MM.1S (cell line): ENCODE measurements around the gene SUSD1.

ENCODE experiments used
- DNase-seq: peaks from one replicate; pipeline ENCODE4 v3.0.0-alpha.2; 2015
- H2AFZ ChIP-seq: fragments of 300-600 bp; sonication (generic); 2 replicates; pipeline ENCODE4 v1.6.0; 2016; ENCODE audit warnings: antibody characterized with exemption, low read length
- H3F3A ChIP-seq: fragments of 300-600 bp; sonication (generic); 2 replicates; pipeline ENCODE4 v1.6.1; 2016; ENCODE audit warnings: mild to moderate bottlenecking, antibody characterized with exemption, low read length, moderate library complexity, mixed read lengths; ENCODE audit not compliant: insufficient read depth
- H3K27ac ChIP-seq: fragments of 300-600 bp; sonication (generic); 2 replicates; pipeline ENCODE4 v1.5.1; 2016; ENCODE audit warnings: mild to moderate bottlenecking, low read length
- H3K27me3 ChIP-seq: fragments of 300-600 bp; sonication (generic); replicated peaks from 2 replicates; pipeline ENCODE4 v1.6.0; 2016; ENCODE audit warnings: low read length; ENCODE audit not compliant: insufficient read depth
- H3K36me3 ChIP-seq: fragments of 300-600 bp; sonication (generic); replicated peaks from 2 replicates; pipeline ENCODE4 v1.6.1; 2016; ENCODE audit warnings: mild to moderate bottlenecking, low read length, mixed read lengths; ENCODE audit not compliant: insufficient read depth
- H3K4me1 ChIP-seq: fragments of 300-600 bp; sonication (generic); 2 replicates; pipeline ENCODE4 v1.6.1; 2016; ENCODE audit warnings: low read length, mixed read lengths
- H3K4me2 ChIP-seq: fragments of 300-600 bp; sonication (generic); 2 replicates; pipeline ENCODE4 v1.6.0; 2016; ENCODE audit warnings: low read depth, low read length
- H3K4me3 ChIP-seq: fragments of 300-600 bp; sonication (generic); 2 replicates; pipeline ENCODE4 v1.5.1; 2016; ENCODE audit warnings: low read length, mixed read lengths
- H3K79me2 ChIP-seq: fragments of 300-600 bp; sonication (generic); 2 replicates; pipeline ENCODE4 v1.6.1; 2016; ENCODE audit warnings: mixed run types, low read length, mixed read lengths
- H3K9ac ChIP-seq: fragments of 300-600 bp; sonication (generic); 2 replicates; pipeline ENCODE4 v1.6.1; 2016; ENCODE audit warnings: low read length, mixed read lengths
- H3K9me2 ChIP-seq: fragments of 300-600 bp; sonication (generic); replicated peaks from 2 replicates; pipeline ENCODE4 v1.6.1; 2016; ENCODE audit warnings: mild to moderate bottlenecking, low read length, mixed read lengths; ENCODE audit not compliant: insufficient read depth
- H3K9me3 ChIP-seq: fragments of 300-600 bp; sonication (generic); replicated peaks from 2 replicates; pipeline ENCODE4 v1.6.1; 2016; ENCODE audit warnings: mild to moderate bottlenecking, low read length, mixed read lengths; ENCODE audit not compliant: insufficient read depth
- H4K20me1 ChIP-seq: fragments of 300-600 bp; sonication (generic); 2 replicates; pipeline ENCODE4 v1.6.1; 2016; ENCODE audit warnings: mild to moderate bottlenecking, low read length, moderate library complexity, mixed read lengths; ENCODE audit not compliant: insufficient read depth
- EZH2 ChIP-seq: fragments of 300-600 bp; sonication (generic); optimal IDR thresholded peaks from 2 replicates; pipeline ENCODE3; 2017; ENCODE audit warnings: low read depth, mild to moderate bottlenecking, antibody characterized with exemption, low read length, mixed read lengths
- EZH2phosphoT487 ChIP-seq: fragments of 300-600 bp; sonication (generic); IDR thresholded peaks from 2 replicates; pipeline ENCODE4 v1.6.1; 2018; ENCODE audit warnings: antibody characterized with exemption, low read length
- TF ChIP-seq, protein P1 (sequence below): fragments of 300-600 bp; sonication (generic); IDR thresholded peaks from 2 replicates; pipeline ENCODE4 v1.5.1; 2016; ENCODE audit warnings: antibody characterized with exemption, low read length, mixed read lengths

Gene SUSD1

DNA sequence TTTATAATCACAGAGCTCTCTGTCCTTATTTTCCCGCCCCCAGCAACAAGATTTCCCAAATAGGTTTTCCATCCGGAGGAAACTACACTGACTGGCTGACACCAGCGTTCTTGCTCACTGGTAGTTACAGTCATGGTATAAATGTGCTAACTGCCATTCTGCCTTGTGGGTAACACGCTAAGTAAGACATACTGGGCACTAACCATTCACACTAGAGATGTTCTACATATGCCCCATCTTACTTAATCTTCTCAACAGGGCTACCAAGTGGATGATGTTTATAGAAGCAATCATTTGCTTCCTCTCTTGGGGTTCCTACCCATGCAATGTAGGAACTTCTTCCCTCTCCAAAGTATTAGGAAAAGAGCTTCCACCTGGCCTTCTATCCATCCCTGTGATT is 111.5 kb downstream of the SUSD1 start:
- Histone ChIP-seq H3K9ac (no peak overlapping the region), H3K27ac (no peak overlapping the region), H3K9me3 (no peaks in the 10 kb centered on the region), H3K4me3 (no peak overlapping the region), H3K9me2 (no peaks in the 10 kb centered on the region), H3K36me3 (no peaks in the 10 kb centered on the region), H2AFZ (no peak overlapping the region), H3F3A (no peaks in the 10 kb centered on the region), H3K27me3 (no peaks in the 10 kb centered on the region), H3K4me1 (0 out of 2 replicates have a peak, but pooled peaks cover 11% of the 10 kb centered on the region), H4K20me1 (no peaks in the 10 kb centered on the region), H3K4me2 (no peak overlapping the region), H3K79me2 (no peaks in the 10 kb centered on the region)
- no peak for DNase-seq
- TF ChIP-seq EZH2phosphoT487 (no peak), EZH2 (no peak)
- TF ChIP-seq, protein P1, sequence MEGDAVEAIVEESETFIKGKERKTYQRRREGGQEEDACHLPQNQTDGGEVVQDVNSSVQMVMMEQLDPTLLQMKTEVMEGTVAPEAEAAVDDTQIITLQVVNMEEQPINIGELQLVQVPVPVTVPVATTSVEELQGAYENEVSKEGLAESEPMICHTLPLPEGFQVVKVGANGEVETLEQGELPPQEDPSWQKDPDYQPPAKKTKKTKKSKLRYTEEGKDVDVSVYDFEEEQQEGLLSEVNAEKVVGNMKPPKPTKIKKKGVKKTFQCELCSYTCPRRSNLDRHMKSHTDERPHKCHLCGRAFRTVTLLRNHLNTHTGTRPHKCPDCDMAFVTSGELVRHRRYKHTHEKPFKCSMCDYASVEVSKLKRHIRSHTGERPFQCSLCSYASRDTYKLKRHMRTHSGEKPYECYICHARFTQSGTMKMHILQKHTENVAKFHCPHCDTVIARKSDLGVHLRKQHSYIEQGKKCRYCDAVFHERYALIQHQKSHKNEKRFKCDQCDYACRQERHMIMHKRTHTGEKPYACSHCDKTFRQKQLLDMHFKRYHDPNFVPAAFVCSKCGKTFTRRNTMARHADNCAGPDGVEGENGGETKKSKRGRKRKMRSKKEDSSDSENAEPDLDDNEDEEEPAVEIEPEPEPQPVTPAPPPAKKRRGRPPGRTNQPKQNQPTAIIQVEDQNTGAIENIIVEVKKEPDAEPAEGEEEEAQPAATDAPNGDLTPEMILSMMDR = no peak

DNA sequence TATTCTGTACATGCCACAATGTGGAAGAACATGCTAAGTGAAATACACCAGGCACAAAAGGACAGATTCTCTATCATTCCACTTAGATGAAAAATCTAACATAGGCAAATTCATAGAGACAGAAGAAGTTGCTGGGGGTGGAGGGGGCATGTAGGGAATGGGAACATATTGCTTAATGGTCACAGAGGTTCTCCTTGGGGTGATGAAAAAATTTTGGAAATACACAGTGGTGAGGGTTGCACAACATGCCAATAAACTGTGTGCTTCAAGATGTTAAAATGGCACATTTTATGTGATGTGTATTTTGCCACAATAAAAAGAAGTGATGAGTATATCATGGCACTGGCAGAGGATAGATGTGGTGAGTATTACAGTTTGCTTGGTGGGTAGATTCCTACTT is 111.9 kb downstream of the SUSD1 start:
- no peak for TF ChIP-seq EZH2phosphoT487
- no peak for TF ChIP-seq EZH2
- TF ChIP-seq, protein P1 = no peak
- Histone ChIP-seq H4K20me1 (no peaks in the 10 kb centered on the region), H3K27ac (no peak overlapping the region), H3K4me1 (0 out of 2 replicates have a peak, but pooled peaks cover 11% of the 10 kb centered on the region), H3K9ac (no peak overlapping the region), H2AFZ (no peak overlapping the region), H3K4me2 (no peak overlapping the region), H3K27me3 (no peaks in the 10 kb centered on the region), H3K9me3 (no peaks in the 10 kb centered on the region), H3K9me2 (no peaks in the 10 kb centered on the region), H3K36me3 (no peaks in the 10 kb centered on the region), H3F3A (no peaks in the 10 kb centered on the region), H3K4me3 (no peak overlapping the region), H3K79me2 (no peaks in the 10 kb centered on the region)
- no peak for DNase-seq

DNA sequence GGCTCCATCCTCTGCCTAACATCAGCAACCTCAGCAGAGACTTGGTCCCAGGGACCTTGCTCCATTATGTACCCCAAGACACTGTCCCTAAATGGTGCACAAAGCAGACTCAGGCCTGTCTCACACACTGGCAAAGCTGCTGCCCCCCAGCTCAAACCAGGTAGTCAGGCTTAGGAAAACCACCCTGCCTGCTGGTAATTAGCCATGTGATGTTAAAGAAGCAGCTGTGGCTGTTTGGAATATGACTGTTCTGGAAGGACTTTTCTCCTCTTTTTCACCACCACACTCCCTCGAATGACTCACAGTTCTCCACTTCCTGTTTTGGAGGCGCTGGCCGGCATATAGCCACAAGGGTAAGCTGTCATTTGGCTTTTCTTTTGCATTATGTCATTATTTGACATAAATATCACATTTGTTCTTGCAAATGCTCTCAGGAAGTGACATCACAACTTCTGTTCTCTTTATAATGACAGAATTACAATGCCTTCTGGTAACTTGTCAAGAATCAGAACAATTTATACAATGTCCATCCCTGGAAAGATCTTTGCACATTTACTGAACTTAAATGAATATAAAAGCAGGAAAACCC is 113.9 kb downstream of the SUSD1 start:
- H3F3A ChIP-seq = no peaks in the 10 kb centered on the region
- H3K79me2 ChIP-seq = no peaks in the 10 kb centered on the region
- TF ChIP-seq, protein P1 = no peak
- no peak for TF ChIP-seq EZH2
- no peak for TF ChIP-seq EZH2phosphoT487
- H3K27me3 ChIP-seq = no peaks in the 10 kb centered on the region
- H3K9ac ChIP-seq = no peak overlapping the region
- no peak overlapping the region for H3K4me3 ChIP-seq
- 0 out of 2 replicates have a peak overlapping the region, but pooled peaks have one; percentile 17 for H2AFZ ChIP-seq
- no peaks in the 10 kb centered on the region for H3K36me3 ChIP-seq
- H3K9me2 ChIP-seq = no peaks in the 10 kb centered on the region
- DNase-seq = peak; percentile 44
- 0 out of 2 replicates have a peak, but pooled peaks cover 11% of the 10 kb centered on the region for H3K4me1 ChIP-seq
- no peaks in the 10 kb centered on the region for H4K20me1 ChIP-seq
- H3K4me2 ChIP-seq = no peak overlapping the region
- no peak overlapping the region for H3K27ac ChIP-seq
- H3K9me3 ChIP-seq = no peaks in the 10 kb centered on the region
